Measurements from ENCODE around the gene PRICKLE2.

The PRICKLE2 gene

GRCh38 chr3:64247991-64248646, 22.9 kb upstream of the PRICKLE2 start:
- DNase-seq = no peak

GRCh38 chr3:64244011-64244942, 19.0 kb upstream of the PRICKLE2 start:
- DNase-seq = no peak

- no peak for DNase-seq
Measured at GRCh38 chr3:64242435-64242834, 17.2 kb upstream of the PRICKLE2 start.

GRCh38 chr3:64240959-64241358, 15.7 kb upstream of the PRICKLE2 start:
- DNase-seq = no peak

- DNase-seq = no peak
Measured at GRCh38 chr3:64240396-64240795, 15.1 kb upstream of the PRICKLE2 start.

GRCh38 chr3:64239841-64240240, 14.6 kb upstream of the PRICKLE2 start:
- no peak for DNase-seq

- DNase-seq = no peak
Measured at GRCh38 chr3:64238971-64239667, 13.9 kb upstream of the PRICKLE2 start.

GRCh38 chr3:64237083-64237482, 11.8 kb upstream of the PRICKLE2 start:
- no peak for DNase-seq

GRCh38 chr3:64235605-64236004, 10.3 kb upstream of the PRICKLE2 start:
- DNase-seq = no peak

- DNase-seq = no peak
Measured at GRCh38 chr3:64234571-64234970, 9.3 kb upstream of the PRICKLE2 start.

- no peak for DNase-seq
Measured at GRCh38 chr3:64232821-64233220, 7.6 kb upstream of the PRICKLE2 start.

GRCh38 chr3:64229903-64230302, 4.6 kb upstream of the PRICKLE2 start:
- DNase-seq = no peak

GRCh38 chr3:64228110-64228509, 2.8 kb upstream of the PRICKLE2 start:
- DNase-seq = no peak

GRCh38 chr3:64226730-64227129, 1.5 kb upstream of the PRICKLE2 start:
- no peak for DNase-seq

- no peak for DNase-seq
Measured at GRCh38 chr3:64225695-64226499, 631 bp upstream of the PRICKLE2 start.

GRCh38 chr3:64223791-64224745, 1.2 kb downstream of the PRICKLE2 start:
- DNase-seq = no peak

- DNase-seq = no peak
Measured at GRCh38 chr3:64222501-64223111, 2.7 kb downstream of the PRICKLE2 start.

GRCh38 chr3:64221571-64222257, 3.6 kb downstream of the PRICKLE2 start:
- DNase-seq = no peak

- no peak for DNase-seq
Measured at GRCh38 chr3:64220161-64220914, 4.9 kb downstream of the PRICKLE2 start.

- DNase-seq = no peak
Measured at GRCh38 chr3:64218746-64219145, 6.5 kb downstream of the PRICKLE2 start.

All from stimulated activated CD4-positive, alpha-beta T cell treated with anti-CD3 and anti-CD28 coated beads, Interleukin-15, amount 100 ng/mL, for 24 hours (primary cell).